HepG2 (cell line): ENCODE data around the gene CHID1. TPM values are rescaled to one million over a fixed set of nuclear protein-coding genes. Genes with fewer than 3 reads are reported as not detected.

Source experiments
- ATAC-seq: fragments of 200-7000 bp; cut with Tn5 transposase; 3 replicates; pipeline ENCODE4 v1.9.1; 2020; ENCODE audit warnings: mild to moderate bottlenecking, moderate library complexity
- BruUV-seq: library from RNA; stranded (reverse); fragments of 400-500 nt; replicated peaks from 2 replicates; lab custom pipeline; 2021; lab: Mats Ljungman, UMichigan
- CTCF ChIA-PET: fragments of 300-600 bp; formaldehyde crosslinking; extraction: SDS; loops from one replicate; lab custom pipeline; 2021; ENCODE audit warnings: low total read pairs, inconsistent platforms, low intra/inter-chr PET ratio; lab: Yijun Ruan, JAX
- POLR2A ChIA-PET: fragments of 350-600 bp; sonication (Branson Sonifier 250); formaldehyde crosslinking; loops from one replicate; lab custom pipeline; 2020; ENCODE audit warnings: antibody characterized with exemption, inconsistent platforms; lab: Yijun Ruan, JAX
- DNase-seq: peaks from one replicate; pipeline ENCODE4 v3.0.0-alpha.2; 2015; ENCODE audit warnings: low spot score
- FAIRE-seq: peaks from 3 replicates; lab custom pipeline; 2011; peaks lifted over from hg19 to GRCh38; lab: Jason Lieb, UNC
- H2AFZ ChIP-seq: one replicate; pipeline ENCODE4 v1.6.1; 2011; ENCODE audit warnings: low read length, inconsistent platforms
- H3K27ac ChIP-seq: fragments of 300-600 bp; 3 replicates; pipeline ENCODE4 v1.8.0; 2011; ENCODE audit warnings: mixed run types, mild to moderate bottlenecking, mixed read lengths, low read length, inconsistent platforms; ENCODE audit not compliant: insufficient read depth; ENCODE audit errors: extremely low read length
- H3K27me3 ChIP-seq, 2 experiments: fragments of 200-600 bp in 1 of 2; 2 replicates in 1 of 2; 3 replicates in 1 of 2; pipeline versions ENCODE4 v1.6.0 to v1.8.0; 2011; ENCODE audit warnings: low read length in 2 of 2, mild to moderate bottlenecking in 2 of 2, moderate library complexity in 2 of 2, inconsistent platforms in 1 of 2; ENCODE audit not compliant: insufficient read depth in 2 of 2, control insufficient read depth in 1 of 2
- H3K36me3 ChIP-seq, 2 experiments: fragments of 200-600 bp in 1 of 2; replicated peaks in 1 of 2; 2 replicates in 1 of 2; 3 replicates in 1 of 2; pipeline versions ENCODE4 v1.5.1 to v1.8.0; 2011; ENCODE audit warnings: low read length in 2 of 2, inconsistent platforms in 1 of 2; ENCODE audit not compliant: insufficient read depth in 2 of 2, control insufficient read depth in 1 of 2
- H3K4me1 ChIP-seq: 2 replicates; pipeline ENCODE4 v1.5.1; 2012; ENCODE audit warnings: low read length, inconsistent platforms; ENCODE audit not compliant: insufficient read depth
- H3K4me2 ChIP-seq: 2 replicates; pipeline ENCODE4 v1.6.0; 2011; ENCODE audit warnings: low read depth, low read length, inconsistent platforms
- H3K4me3 ChIP-seq, 3 experiments: fragments of 200-600 bp in 1 of 3; sonication (generic), shearing (Covaris generic) in 1 of 3; replicated peaks in 1 of 3; 2 replicates each; pipeline ENCODE4 v1.5.1; 2011 to 2016; ENCODE audit warnings: low read length in 3 of 3, inconsistent platforms in 2 of 3, low read depth in 2 of 3, mild to moderate bottlenecking in 2 of 3, control low read depth in 1 of 3, mixed read lengths in 1 of 3; ENCODE audit not compliant: insufficient read depth in 1 of 3
- H3K79me2 ChIP-seq: one replicate; pipeline ENCODE4 v1.6.1; 2011; ENCODE audit warnings: low read length, inconsistent platforms; ENCODE audit not compliant: insufficient read depth
- H3K9ac ChIP-seq: 2 replicates; pipeline ENCODE4 v1.6.0; 2011; ENCODE audit warnings: mild to moderate bottlenecking, low read depth, low read length, inconsistent platforms; ENCODE audit not compliant: insufficient read depth
- H3K9me3 ChIP-seq: 2 replicates; pipeline ENCODE4 v1.5.1; 2012; ENCODE audit warnings: mild to moderate bottlenecking, low read length
- H4K20me1 ChIP-seq: 2 replicates; pipeline ENCODE4 v1.6.0; 2011; ENCODE audit warnings: inconsistent platforms, mild to moderate bottlenecking, low read length, moderate library complexity; ENCODE audit not compliant: insufficient read depth
- AFF4 ChIP-seq: sonication (generic); formaldehyde crosslinking; IDR thresholded peaks from 2 replicates; pipeline ENCODE4 v1.4.0; 2020; ENCODE audit warnings: missing genetic modification reagents
- AGO2 ChIP-seq: fragments of 200-400 bp; formaldehyde crosslinking; optimal IDR thresholded peaks from 2 replicates; pipeline ENCODE3; 2017; ENCODE audit warnings: mild to moderate bottlenecking, low read depth, low read length, moderate library complexity
- CHCHD3 ChIP-seq: sonication (generic); formaldehyde crosslinking; IDR thresholded peaks from 2 replicates; pipeline ENCODE4 v1.8.0; 2022; ENCODE audit warnings: mild to moderate bottlenecking, missing genetic modification reagents, moderate library complexity
- FOXO4 ChIP-seq: sonication (generic); formaldehyde crosslinking; conservative IDR thresholded peaks from 2 replicates; pipeline ENCODE4 v1.8.1; 2023; ENCODE audit warnings: missing genetic modification reagents
- GTF2F1 ChIP-seq: fragments of 150-350 bp; IDR thresholded peaks from 2 replicates; pipeline ENCODE4 v1.6.1; 2014; ENCODE audit warnings: low read length
- KDM3A ChIP-seq: IDR thresholded peaks from 2 replicates; pipeline ENCODE4 v1.6.1; 2018; ENCODE audit warnings: low read depth, missing compliant biosample characterization
- KLF16 ChIP-seq, 2 experiments: sonication (generic) in 1 of 2; formaldehyde crosslinking in 1 of 2; IDR thresholded peaks; 2 replicates each; pipeline versions ENCODE4 v1.6.1 to v1.8.0; 2016 to 2023; ENCODE audit warnings: missing genetic modification reagents in 2 of 2, missing compliant biosample characterization in 1 of 2
- PAX8 ChIP-seq: sonication (generic); formaldehyde crosslinking; IDR thresholded peaks from 2 replicates; pipeline ENCODE4 v1.8.0; 2022; ENCODE audit warnings: mild to moderate bottlenecking, missing genetic modification reagents, borderline replicate concordance
- REPIN1 ChIP-seq: sonication (generic); formaldehyde crosslinking; IDR thresholded peaks from 2 replicates; pipeline ENCODE4 v1.8.0; 2022; ENCODE audit warnings: missing genetic modification reagents, low read depth, mild to moderate bottlenecking, borderline replicate concordance
- TCF7 ChIP-seq: sonication (generic); IDR thresholded peaks from 2 replicates; pipeline ENCODE4 v1.6.1; 2016; ENCODE audit warnings: antibody characterized with exemption, low read depth
- ZBTB38 ChIP-seq: sonication (generic); formaldehyde crosslinking; IDR thresholded peaks from 2 replicates; pipeline ENCODE4 v1.5.1; 2020; ENCODE audit warnings: mild to moderate bottlenecking, missing genetic modification reagents
- ZBTB46 ChIP-seq: sonication (generic); formaldehyde crosslinking; IDR thresholded peaks from 2 replicates; pipeline ENCODE4 v1.4.0; 2020; ENCODE audit warnings: mild to moderate bottlenecking, missing genetic modification reagents, borderline replicate concordance
- ZNF704 ChIP-seq: sonication (generic); formaldehyde crosslinking; IDR thresholded peaks from 2 replicates; pipeline ENCODE4 v1.8.1; 2023; ENCODE audit warnings: mild to moderate bottlenecking, inconsistent platforms, moderate library complexity, missing genetic modification reagents, borderline replicate concordance
- WGBS: methylation state at CpG from one replicate; pipeline ENCODE4 v1.1.6; 2017; ENCODE audit warnings: low lambda C conversion rate; 5-methylcytosine and 5-hydroxymethylcytosine counted together
- in situ Hi-C: cut with HindIII; loops from 2 replicates; pipeline ENCODE4 v1.10.0; 2017; ENCODE audit warnings: low pct_unique_long_range_greater_than_20kb; ENCODE audit not compliant: extremely low pct_ligation_motif_present
- intact Hi-C: fragments of 100-400 bp; cut with micrococcal nuclease; formaldehyde crosslinking; loops from one replicate; pipeline ENCODE4 v1.10.0; 2022; ENCODE audit not compliant: unreplicated experiment
- polyA plus RNA-seq, 8 experiments: library from polyadenylated mRNA; depleted of rRNA in 3 of 8; stranded (reverse) in 7 of 8; unstranded in 1 of 8; fragments of >200 nt; fragmentation: Illumina TruSeq in 4 of 8; extraction: Trizol in 4 of 8; gene quantifications; 2 replicates each; pipeline versions ENCODE4 v1.2.1 to v1.2.3, GENCODE V29; 2011 to 2016; ENCODE audit warnings: low read depth in 4 of 8, missing spikeins in 1 of 8, mixed read lengths in 1 of 8; ENCODE audit not compliant: insufficient read depth in 1 of 8
- total RNA-seq, 5 experiments: library from RNA; depleted of rRNA; stranded (reverse); fragments of >200 nt; fragmentation: Illumina TruSeq; extraction: Trizol; gene quantifications; 2 replicates each; pipeline ENCODE4 v1.2.3, GENCODE V29; 2016; ENCODE audit warnings: low read depth in 1 of 5

CHID1 gene
- total and polyA plus RNA-seq, 2 of the 13 experiments (the other 11 are each of a cell fraction or from before 2014, with no cell fraction given): 65.1 to 93.6 TPM

GRCh38 chr11:839875-840617, 70.6 kb downstream of the CHID1 start (continued):
- TF ChIP-seq AFF4: no peak
- no peak for TF ChIP-seq REPIN1 (CRISPR knock-in tag)
- TF ChIP-seq FOXO4 (CRISPR knock-in tag): no peak
- TF ChIP-seq ZBTB38 (CRISPR knock-in tag): peak; percentile 93
- no peak for TF ChIP-seq KLF16 (CRISPR knock-in tag; IDR thresholded peaks at IDR 0.05)
- TF ChIP-seq, all 625 proteins: peak for 12

GRCh38 chr11:839280-839623, 71.4 kb downstream of the CHID1 start:
- intact Hi-C loops (no loop called here), in situ Hi-C loops (no loop called here)
- ChIA-PET POLR2A (interaction anchor here (1.2 to 16.1 kb wide), 5 partner anchors 10 to 82 kb away, joined by 3 to 264 read pairs (median 15); partner anchors contain the start of genes CD151, CRACR2B, PIDD1 and PNPLA2), CTCF (no interaction called here)
- H3K4me3 ChIP-seq: no peak overlapping the region
- peak overlapping the region; percentile 47; the same call in 1 of the 2 replicates for H3K9ac ChIP-seq
- peaks cover 9 to 36% of the 10 kb centered on the region in 2 experiments for H3K36me3 ChIP-seq
- H3K4me1 ChIP-seq: peaks cover 63% of the 10 kb centered on the region
- no peaks in the 10 kb centered on the region for H3K27me3 ChIP-seq
- WGBS: 100% methylated on average over 1 of the region's 5 CpGs
- H3K4me2 ChIP-seq: peak overlapping the region; percentile 7; the same call in 1 of the 2 replicates
- H2AFZ ChIP-seq: no peak overlapping the region
- H3K79me2 ChIP-seq: peaks cover 32% of the 10 kb centered on the region
- no peak for DNase-seq
- BruUV-seq: no TSS peak
- FAIRE-seq: no peak
- peak overlapping the region; percentile 53 for H3K27ac ChIP-seq
- no peaks in the 10 kb centered on the region for H3K9me3 ChIP-seq
- peaks cover 20% of the 10 kb centered on the region; the same call in 1 of the 2 replicates for H4K20me1 ChIP-seq
- no peak for ATAC-seq
- TF ChIP-seq TCF7 (no peak), ZBTB46 (CRISPR knock-in tag) (no peak), GTF2F1 (no peak), ZNF704 (CRISPR knock-in tag) (no peak), AGO2 (peak; percentile 54), KDM3A (CRISPR knock-in tag) (no peak), PAX8 (CRISPR knock-in tag) (no peak), CHCHD3 (CRISPR knock-in tag) (0 out of 2 replicates have a peak, but pooled peaks have one; percentile 20)
